HepG2 (cell line): ENCODE measurements around the gene CPEB3. TPM values are rescaled to one million over a fixed set of nuclear protein-coding genes. Genes with fewer than 3 reads are reported as not detected.

ENCODE experiments used
- ATAC-seq: fragments of 200-7000 bp; cut with Tn5 transposase; 3 replicates; pipeline ENCODE4 v1.9.1; 2020; ENCODE audit warnings: mild to moderate bottlenecking, moderate library complexity
- BruUV-seq: library from RNA; stranded (reverse); fragments of 400-500 nt; replicated peaks from 2 replicates; lab custom pipeline; 2021; lab: Mats Ljungman, UMichigan
- CTCF ChIA-PET: fragments of 300-600 bp; formaldehyde crosslinking; extraction: SDS; loops from one replicate; lab custom pipeline; 2021; ENCODE audit warnings: low total read pairs, inconsistent platforms, low intra/inter-chr PET ratio; lab: Yijun Ruan, JAX
- POLR2A ChIA-PET: fragments of 350-600 bp; sonication (Branson Sonifier 250); formaldehyde crosslinking; loops from one replicate; lab custom pipeline; 2020; ENCODE audit warnings: antibody characterized with exemption, inconsistent platforms; lab: Yijun Ruan, JAX
- DNase-seq: peaks from one replicate; pipeline ENCODE4 v3.0.0-alpha.2; 2015; ENCODE audit warnings: low spot score
- FAIRE-seq: peaks from 3 replicates; lab custom pipeline; 2011; peaks lifted over from hg19 to GRCh38; lab: Jason Lieb, UNC
- H2AFZ ChIP-seq: one replicate; pipeline ENCODE4 v1.6.1; 2011; ENCODE audit warnings: low read length, inconsistent platforms
- H3K27ac ChIP-seq: fragments of 300-600 bp; 3 replicates; pipeline ENCODE4 v1.8.0; 2011; ENCODE audit warnings: mixed run types, mild to moderate bottlenecking, mixed read lengths, low read length, inconsistent platforms; ENCODE audit not compliant: insufficient read depth; ENCODE audit errors: extremely low read length
- H3K27me3 ChIP-seq, 2 experiments: fragments of 200-600 bp in 1 of 2; 2 replicates in 1 of 2; 3 replicates in 1 of 2; pipeline versions ENCODE4 v1.6.0 to v1.8.0; 2011; ENCODE audit warnings: low read length in 2 of 2, mild to moderate bottlenecking in 2 of 2, moderate library complexity in 2 of 2, inconsistent platforms in 1 of 2; ENCODE audit not compliant: insufficient read depth in 2 of 2, control insufficient read depth in 1 of 2
- H3K36me3 ChIP-seq, 2 experiments: fragments of 200-600 bp in 1 of 2; replicated peaks in 1 of 2; 2 replicates in 1 of 2; 3 replicates in 1 of 2; pipeline versions ENCODE4 v1.5.1 to v1.8.0; 2011; ENCODE audit warnings: low read length in 2 of 2, inconsistent platforms in 1 of 2; ENCODE audit not compliant: insufficient read depth in 2 of 2, control insufficient read depth in 1 of 2
- H3K4me1 ChIP-seq: 2 replicates; pipeline ENCODE4 v1.5.1; 2012; ENCODE audit warnings: low read length, inconsistent platforms; ENCODE audit not compliant: insufficient read depth
- H3K4me2 ChIP-seq: 2 replicates; pipeline ENCODE4 v1.6.0; 2011; ENCODE audit warnings: low read depth, low read length, inconsistent platforms
- H3K4me3 ChIP-seq, 3 experiments: fragments of 200-600 bp in 1 of 3; sonication (generic), shearing (Covaris generic) in 1 of 3; replicated peaks in 1 of 3; 2 replicates each; pipeline ENCODE4 v1.5.1; 2011 to 2016; ENCODE audit warnings: low read length in 3 of 3, inconsistent platforms in 2 of 3, low read depth in 2 of 3, mild to moderate bottlenecking in 2 of 3, control low read depth in 1 of 3, mixed read lengths in 1 of 3; ENCODE audit not compliant: insufficient read depth in 1 of 3
- H3K79me2 ChIP-seq: one replicate; pipeline ENCODE4 v1.6.1; 2011; ENCODE audit warnings: low read length, inconsistent platforms; ENCODE audit not compliant: insufficient read depth
- H3K9ac ChIP-seq: 2 replicates; pipeline ENCODE4 v1.6.0; 2011; ENCODE audit warnings: mild to moderate bottlenecking, low read depth, low read length, inconsistent platforms; ENCODE audit not compliant: insufficient read depth
- H3K9me3 ChIP-seq: 2 replicates; pipeline ENCODE4 v1.5.1; 2012; ENCODE audit warnings: mild to moderate bottlenecking, low read length
- H4K20me1 ChIP-seq: 2 replicates; pipeline ENCODE4 v1.6.0; 2011; ENCODE audit warnings: inconsistent platforms, mild to moderate bottlenecking, low read length, moderate library complexity; ENCODE audit not compliant: insufficient read depth
- ARHGAP35 ChIP-seq: sonication (generic); formaldehyde crosslinking; IDR thresholded peaks from 2 replicates; pipeline ENCODE4 v1.9.0; 2022; ENCODE audit warnings: mild to moderate bottlenecking, inconsistent platforms, moderate library complexity, missing genetic modification reagents, borderline replicate concordance
- ATF1 ChIP-seq: IDR thresholded peaks from 2 replicates; pipeline ENCODE4 v1.6.1; 2016; ENCODE audit warnings: mild to moderate bottlenecking, control low read depth
- GFI1 ChIP-seq: sonication (generic); formaldehyde crosslinking; IDR thresholded peaks from 2 replicates; pipeline ENCODE4 v1.5.0; 2020; ENCODE audit warnings: missing genetic modification reagents, mild to moderate bottlenecking, borderline replicate concordance
- GTF3A ChIP-seq: sonication (generic); formaldehyde crosslinking; conservative IDR thresholded peaks from 2 replicates; pipeline ENCODE4 v1.4.0; 2020; ENCODE audit warnings: mild to moderate bottlenecking, missing genetic modification reagents
- HNRNPK ChIP-seq: fragments of 200-400 bp; formaldehyde crosslinking; IDR thresholded peaks from 2 replicates; pipeline ENCODE4 v1.6.1; 2018; ENCODE audit warnings: low read length, low read depth, moderate library complexity, mild to moderate bottlenecking; ENCODE audit not compliant: poor library complexity, severe bottlenecking
- POLR2AphosphoS2 ChIP-seq: IDR thresholded peaks from 2 replicates; pipeline ENCODE4 v1.6.1; 2011; ENCODE audit warnings: low read depth, low read length, improper control_type of control experiment
- REL ChIP-seq: sonication (generic); formaldehyde crosslinking; conservative IDR thresholded peaks from 2 replicates; pipeline ENCODE4 v1.8.0; 2022; ENCODE audit warnings: mild to moderate bottlenecking, missing genetic modification reagents, moderate library complexity
- WGBS: methylation state at CpG from one replicate; pipeline ENCODE4 v1.1.6; 2017; ENCODE audit warnings: low lambda C conversion rate; 5-methylcytosine and 5-hydroxymethylcytosine counted together
- in situ Hi-C: cut with HindIII; loops from 2 replicates; pipeline ENCODE4 v1.10.0; 2017; ENCODE audit warnings: low pct_unique_long_range_greater_than_20kb; ENCODE audit not compliant: extremely low pct_ligation_motif_present
- intact Hi-C: fragments of 100-400 bp; cut with micrococcal nuclease; formaldehyde crosslinking; loops from one replicate; pipeline ENCODE4 v1.10.0; 2022; ENCODE audit not compliant: unreplicated experiment
- polyA plus RNA-seq, 8 experiments: library from polyadenylated mRNA; depleted of rRNA in 3 of 8; stranded (reverse) in 7 of 8; unstranded in 1 of 8; fragments of >200 nt; fragmentation: Illumina TruSeq in 4 of 8; extraction: Trizol in 4 of 8; gene quantifications; 2 replicates each; pipeline versions ENCODE4 v1.2.1 to v1.2.3, GENCODE V29; 2011 to 2016; ENCODE audit warnings: low read depth in 4 of 8, missing spikeins in 1 of 8, mixed read lengths in 1 of 8; ENCODE audit not compliant: insufficient read depth in 1 of 8
- total RNA-seq, 5 experiments: library from RNA; depleted of rRNA; stranded (reverse); fragments of >200 nt; fragmentation: Illumina TruSeq; extraction: Trizol; gene quantifications; 2 replicates each; pipeline ENCODE4 v1.2.3, GENCODE V29; 2016; ENCODE audit warnings: low read depth in 1 of 5
- TF ChIP-seq, protein P1 (sequence below): sonication (generic); formaldehyde crosslinking; IDR thresholded peaks from 2 replicates; pipeline ENCODE4 v1.8.1; 2023; ENCODE audit warnings: missing genetic modification reagents, mild to moderate bottlenecking, borderline replicate concordance

Gene CPEB3
- total and polyA plus RNA-seq, 2 of the 13 experiments (the other 11 are each of a cell fraction or from before 2014, with no cell fraction given) = 0.66 to 0.70 TPM

DNA sequence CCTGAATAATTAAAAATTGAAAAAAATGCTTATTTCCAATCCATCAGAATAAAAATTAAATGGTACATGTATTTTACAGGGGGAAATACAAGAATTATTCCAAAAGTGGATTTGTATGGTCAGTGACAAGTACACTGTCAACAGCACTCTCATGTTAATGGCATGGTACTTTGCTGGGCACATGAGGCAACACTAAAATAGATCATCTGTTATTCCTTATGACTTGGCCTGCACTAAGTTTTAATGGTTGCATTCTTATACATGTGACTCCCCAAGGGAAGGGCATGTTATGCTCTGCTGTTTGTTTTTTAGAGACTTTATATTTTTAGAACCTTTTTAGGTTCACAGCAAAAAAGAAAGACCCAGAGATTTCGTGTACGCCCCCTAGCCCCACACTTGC lies 128.3 kb downstream of the CPEB3 start:
- Histone ChIP-seq H3K4me3 (no peak overlapping the region), H4K20me1 (no peaks in the 10 kb centered on the region), H3K4me2 (no peak overlapping the region), H3K27ac (no peak overlapping the region), H3K4me1 (no peaks in the 10 kb centered on the region), H2AFZ (no peak overlapping the region), H3K36me3 (no peaks in the 10 kb centered on the region), H3K27me3 (no peaks in the 10 kb centered on the region), H3K9me3 (peaks cover 10% of the 10 kb centered on the region; the same call in 1 of the 2 replicates), H3K79me2 (no peaks in the 10 kb centered on the region), H3K9ac (no peak overlapping the region)
- 98% methylated on average over 2 of the region's 2 CpGs for WGBS
- no peak for FAIRE-seq
- CTCF ChIA-PET = no interaction called here
- POLR2A ChIA-PET = no interaction called here
- TF ChIP-seq, protein P1, sequence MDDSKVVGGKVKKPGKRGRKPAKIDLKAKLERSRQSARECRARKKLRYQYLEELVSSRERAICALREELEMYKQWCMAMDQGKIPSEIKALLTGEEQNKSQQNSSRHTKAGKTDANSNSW (CRISPR knock-in tag) = no peak
- TF ChIP-seq GFI1 (CRISPR knock-in tag) (no peak), ATF1 (CRISPR knock-in tag) (no peak), GTF3A (CRISPR knock-in tag) (no peak), REL (CRISPR knock-in tag) (no peak), ARHGAP35 (CRISPR knock-in tag) (no peak), HNRNPK (no peak), POLR2AphosphoS2 (no peak)
- DNase-seq = no peak
- no TSS peak for BruUV-seq
- in situ Hi-C loops (no loop called here), intact Hi-C loops (no loop called here)
- ATAC-seq = no peak
